Brain microvascular endothelial cell (primary cell): Measurements from ENCODE around the gene KLHL41.
"Not testable (repeated sequence)": the region's sequence is repeated elsewhere in the genome, so short reads cannot be mapped to it uniquely, and the experiment has no call there.

Experiments
- DNase-seq: peaks from one replicate; pipeline ENCODE4 v3.0.0-alpha.2; 2020
- H3K27ac ChIP-seq: fragments of 250-450 bp; sonication (Bioruptor Pico); 2 replicates; pipeline ENCODE4 v1.5.1; 2020; ENCODE audit warnings: mild to moderate bottlenecking, moderate library complexity
- H3K27me3 ChIP-seq: fragments of 250-450 bp; sonication (Bioruptor Pico); replicated peaks from 2 replicates; pipeline ENCODE4 v1.5.1; 2020; ENCODE audit warnings: mild to moderate bottlenecking
- H3K36me3 ChIP-seq: fragments of 250-450 bp; sonication (Bioruptor Pico); replicated peaks from 2 replicates; pipeline ENCODE4 v1.5.1; 2020; ENCODE audit warnings: mild to moderate bottlenecking
- H3K4me3 ChIP-seq: 2 replicates; pipeline ENCODE4 v1.5.1; 2011; ENCODE audit warnings: low read depth, mild to moderate bottlenecking, control low read depth, low read length, moderate library complexity
- in situ Hi-C: cut with HindIII; loops from 2 replicates; pipeline ENCODE4 v1.10.0; 2017; ENCODE audit warnings: low sequenced_read_pairs, low pct_ligation_motif_present
- TF ChIP-seq, protein P1 (sequence below): IDR thresholded peaks from 2 replicates; pipeline ENCODE4 v1.5.1; 2011; ENCODE audit warnings: low read depth, mild to moderate bottlenecking, moderate library complexity, low read length, control low read depth, inconsistent platforms; ENCODE audit errors: missing control alignments

KLHL41 gene

DNA sequence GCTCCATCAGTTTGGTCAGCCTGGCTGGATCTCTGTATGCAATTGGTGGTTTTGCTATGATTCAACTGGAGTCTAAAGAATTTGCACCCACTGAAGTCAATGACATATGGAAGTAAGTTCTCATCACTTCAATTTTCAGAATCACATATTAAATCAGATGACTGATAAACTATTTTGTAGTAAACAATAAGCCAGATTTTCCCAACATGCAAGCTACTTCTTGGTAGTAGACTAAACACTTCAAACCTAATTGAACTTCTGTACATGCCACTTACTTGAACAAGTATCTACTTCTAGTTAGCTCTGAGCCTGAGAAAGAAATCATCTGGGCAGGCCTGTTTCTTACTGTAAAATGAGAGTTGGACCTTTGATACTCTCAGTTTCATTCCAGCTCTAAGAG, 11.4 kb downstream of the KLHL41 start:
- no peak for DNase-seq
- no peak overlapping the region for H3K4me3 ChIP-seq
- in situ Hi-C loops: no loop called here
- H3K36me3 ChIP-seq: no peaks in the 10 kb centered on the region
- no peaks in the 10 kb centered on the region for H3K27me3 ChIP-seq
- no peak overlapping the region for H3K27ac ChIP-seq
- TF ChIP-seq, protein P1, sequence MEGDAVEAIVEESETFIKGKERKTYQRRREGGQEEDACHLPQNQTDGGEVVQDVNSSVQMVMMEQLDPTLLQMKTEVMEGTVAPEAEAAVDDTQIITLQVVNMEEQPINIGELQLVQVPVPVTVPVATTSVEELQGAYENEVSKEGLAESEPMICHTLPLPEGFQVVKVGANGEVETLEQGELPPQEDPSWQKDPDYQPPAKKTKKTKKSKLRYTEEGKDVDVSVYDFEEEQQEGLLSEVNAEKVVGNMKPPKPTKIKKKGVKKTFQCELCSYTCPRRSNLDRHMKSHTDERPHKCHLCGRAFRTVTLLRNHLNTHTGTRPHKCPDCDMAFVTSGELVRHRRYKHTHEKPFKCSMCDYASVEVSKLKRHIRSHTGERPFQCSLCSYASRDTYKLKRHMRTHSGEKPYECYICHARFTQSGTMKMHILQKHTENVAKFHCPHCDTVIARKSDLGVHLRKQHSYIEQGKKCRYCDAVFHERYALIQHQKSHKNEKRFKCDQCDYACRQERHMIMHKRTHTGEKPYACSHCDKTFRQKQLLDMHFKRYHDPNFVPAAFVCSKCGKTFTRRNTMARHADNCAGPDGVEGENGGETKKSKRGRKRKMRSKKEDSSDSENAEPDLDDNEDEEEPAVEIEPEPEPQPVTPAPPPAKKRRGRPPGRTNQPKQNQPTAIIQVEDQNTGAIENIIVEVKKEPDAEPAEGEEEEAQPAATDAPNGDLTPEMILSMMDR: no peak

DNA sequence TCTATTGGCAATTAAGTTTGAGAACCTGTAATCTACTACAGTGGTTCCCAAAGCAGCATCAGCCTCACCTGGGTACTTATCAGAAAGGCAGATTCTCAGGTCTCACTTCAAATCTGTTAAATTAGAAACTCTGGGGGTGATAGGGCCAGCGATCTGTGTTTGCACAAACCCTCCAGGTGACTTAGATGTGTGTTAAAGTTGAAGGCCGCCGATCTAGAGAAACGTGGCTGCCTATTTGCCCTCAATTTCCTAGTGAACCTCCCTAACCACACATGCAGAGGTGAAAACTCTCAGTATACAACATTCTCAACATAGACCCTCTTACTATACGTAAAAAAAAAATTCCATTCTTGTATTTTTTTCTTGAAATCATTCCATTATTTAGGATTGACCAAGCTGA, 14.2 kb downstream of the KLHL41 start:
- H3K36me3 ChIP-seq: no peaks in the 10 kb centered on the region
- TF ChIP-seq, protein P1: no peak
- in situ Hi-C loops: no loop called here
- no peak overlapping the region for H3K4me3 ChIP-seq
- no peak overlapping the region for H3K27ac ChIP-seq
- DNase-seq: no peak
- H3K27me3 ChIP-seq: no peaks in the 10 kb centered on the region

DNA sequence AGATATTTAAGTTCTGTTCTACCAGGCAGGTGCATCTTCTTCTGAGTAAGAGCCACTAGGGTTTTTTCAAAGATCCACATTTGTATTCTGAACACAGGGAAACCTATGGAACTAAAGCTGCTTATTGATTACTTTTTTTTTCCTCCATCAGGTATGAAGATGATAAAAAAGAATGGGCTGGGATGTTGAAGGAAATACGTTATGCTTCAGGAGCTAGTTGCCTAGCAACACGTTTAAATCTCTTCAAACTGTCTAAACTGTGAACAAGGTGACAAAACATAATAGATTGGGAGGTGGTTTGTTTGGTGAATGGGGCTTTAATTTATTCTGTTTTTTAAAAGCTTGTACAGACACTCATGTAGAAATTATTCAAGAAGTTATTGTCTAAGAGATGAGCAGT, 15.9 kb downstream of the KLHL41 start:
- Histone ChIP-seq H3K27ac (no peak overlapping the region), H3K36me3 (no peaks in the 10 kb centered on the region), H3K4me3 (no peak overlapping the region), H3K27me3 (no peaks in the 10 kb centered on the region)
- in situ Hi-C loops: no loop called here
- no peak for DNase-seq
- TF ChIP-seq, protein P1: no peak

DNA sequence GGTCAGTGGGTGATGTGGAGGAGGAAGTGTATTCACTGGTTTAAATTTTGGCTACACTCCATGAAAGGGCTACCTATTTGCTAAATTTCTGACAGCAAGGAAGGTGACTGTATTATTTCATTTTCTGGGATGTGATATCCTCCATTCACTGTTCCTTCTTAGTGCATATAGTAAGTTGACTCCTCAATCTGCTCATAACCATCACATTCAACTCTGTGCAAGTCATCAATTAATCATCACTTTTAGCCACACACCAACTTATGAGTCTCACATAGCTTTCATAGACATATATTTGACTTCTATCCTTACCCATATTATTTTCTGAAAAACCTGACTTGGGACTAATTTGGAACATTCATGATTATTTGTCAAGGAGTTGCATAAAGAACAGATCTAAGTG, 16.9 kb downstream of the KLHL41 start:
- TF ChIP-seq, protein P1: no peak
- no peak overlapping the region for H3K27ac ChIP-seq
- H3K36me3 ChIP-seq: peaks cover 4% of the 10 kb centered on the region
- H3K4me3 ChIP-seq: no peak overlapping the region
- in situ Hi-C loops: no loop called here
- DNase-seq: no peak
- no peaks in the 10 kb centered on the region for H3K27me3 ChIP-seq

DNA sequence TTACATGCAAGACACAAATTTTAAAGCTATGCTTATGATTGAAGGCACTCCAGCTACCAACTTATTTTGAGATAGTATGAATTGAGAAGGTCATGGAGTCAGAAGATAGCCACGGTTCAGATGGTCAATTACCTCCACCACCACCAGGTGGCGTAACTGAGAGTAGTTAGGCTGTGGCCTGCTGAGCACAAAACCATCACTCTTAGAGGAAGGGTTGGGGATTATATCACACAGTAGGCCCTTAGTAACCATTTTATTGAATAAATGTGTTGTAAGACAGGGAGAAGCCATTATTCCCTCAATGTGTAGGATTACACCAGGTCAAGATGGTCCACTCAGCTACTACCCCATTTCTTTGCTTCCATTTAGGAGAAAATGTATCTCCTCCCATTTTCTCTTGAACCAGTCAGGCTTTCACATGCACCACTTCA, 18.8 kb downstream of the KLHL41 start:
- DNase-seq: peak; percentile 63
- TF ChIP-seq, protein P1: peak; percentile 89
- no peak overlapping the region for H3K4me3 ChIP-seq
- H3K27ac ChIP-seq: no peak overlapping the region
- H3K36me3 ChIP-seq: peaks cover 4% of the 10 kb centered on the region
- H3K27me3 ChIP-seq: no peaks in the 10 kb centered on the region
- in situ Hi-C loops: no loop called here

DNA sequence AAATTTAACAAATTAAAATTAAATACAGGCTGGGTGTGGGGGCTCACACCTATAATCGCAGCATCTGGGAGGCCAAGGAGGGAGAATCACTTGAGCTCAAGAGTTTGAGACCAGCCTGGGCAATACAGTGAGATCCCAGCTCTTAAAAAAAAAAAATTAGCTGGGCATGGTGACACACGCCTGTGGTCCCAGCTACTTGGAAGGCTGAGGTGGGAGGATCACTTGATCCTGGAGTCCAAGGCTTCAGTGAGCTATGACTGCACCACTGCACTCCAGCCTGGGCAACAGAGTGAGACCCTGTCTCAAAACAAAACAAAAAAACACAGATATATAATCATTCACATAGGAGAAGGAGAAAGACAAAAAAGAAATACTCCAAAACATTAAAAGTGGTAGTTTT, 30.0 kb downstream of the KLHL41 start:
- H3K36me3 ChIP-seq, H3K27me3 ChIP-seq, in situ Hi-C loops: not testable (repeated sequence)

DNA sequence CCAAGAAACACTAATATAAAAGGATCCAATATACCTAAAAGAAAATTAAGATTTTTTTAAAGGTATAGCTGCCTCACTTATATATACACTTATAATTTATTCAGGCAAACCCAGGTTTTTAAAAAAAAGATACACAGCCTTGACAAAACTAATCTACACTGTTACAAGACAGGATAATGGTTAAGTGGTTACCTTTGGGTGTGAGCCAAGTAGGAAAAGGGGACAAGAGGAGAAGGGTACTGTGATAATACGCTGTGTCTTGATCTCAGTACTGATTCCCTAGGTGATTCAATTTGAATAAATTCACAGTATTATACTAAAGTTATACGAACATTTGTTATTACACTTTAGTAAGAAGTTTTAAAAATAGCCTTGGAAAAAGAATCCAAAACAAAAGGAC, 30.6 kb downstream of the KLHL41 start:
- TF ChIP-seq, protein P1: no peak
- Histone ChIP-seq H3K27me3 (no peaks in the 10 kb centered on the region), H3K4me3 (no peak overlapping the region), H3K36me3 (no peaks in the 10 kb centered on the region), H3K27ac (no peak overlapping the region)
- in situ Hi-C loops: no loop called here
- DNase-seq: no peak

More for the DNA sequence above, 30.0 kb downstream of the KLHL41 start:
- not testable (repeated sequence) for H3K4me3 ChIP-seq, DNase-seq, H3K27ac ChIP-seq
